DND-41 (cell line): ENCODE results near the gene IL1RAPL2.

Experiments used
- CTCF ChIP-seq: IDR thresholded peaks from 2 replicates; pipeline ENCODE4 v1.5.1; 2012; ENCODE audit warnings: borderline replicate concordance, low read length, moderate library complexity, mild to moderate bottlenecking; ENCODE audit not compliant: poor library complexity, severe bottlenecking; ENCODE audit errors: extremely low read depth
- EZH2 ChIP-seq: IDR thresholded peaks from 3 replicates; pipeline ENCODE4 v1.6.1; 2012; ENCODE audit warnings: borderline replicate concordance, low read depth, mild to moderate bottlenecking, moderate library complexity, low read length, inconsistent platforms; ENCODE audit not compliant: severe bottlenecking

DNA sequence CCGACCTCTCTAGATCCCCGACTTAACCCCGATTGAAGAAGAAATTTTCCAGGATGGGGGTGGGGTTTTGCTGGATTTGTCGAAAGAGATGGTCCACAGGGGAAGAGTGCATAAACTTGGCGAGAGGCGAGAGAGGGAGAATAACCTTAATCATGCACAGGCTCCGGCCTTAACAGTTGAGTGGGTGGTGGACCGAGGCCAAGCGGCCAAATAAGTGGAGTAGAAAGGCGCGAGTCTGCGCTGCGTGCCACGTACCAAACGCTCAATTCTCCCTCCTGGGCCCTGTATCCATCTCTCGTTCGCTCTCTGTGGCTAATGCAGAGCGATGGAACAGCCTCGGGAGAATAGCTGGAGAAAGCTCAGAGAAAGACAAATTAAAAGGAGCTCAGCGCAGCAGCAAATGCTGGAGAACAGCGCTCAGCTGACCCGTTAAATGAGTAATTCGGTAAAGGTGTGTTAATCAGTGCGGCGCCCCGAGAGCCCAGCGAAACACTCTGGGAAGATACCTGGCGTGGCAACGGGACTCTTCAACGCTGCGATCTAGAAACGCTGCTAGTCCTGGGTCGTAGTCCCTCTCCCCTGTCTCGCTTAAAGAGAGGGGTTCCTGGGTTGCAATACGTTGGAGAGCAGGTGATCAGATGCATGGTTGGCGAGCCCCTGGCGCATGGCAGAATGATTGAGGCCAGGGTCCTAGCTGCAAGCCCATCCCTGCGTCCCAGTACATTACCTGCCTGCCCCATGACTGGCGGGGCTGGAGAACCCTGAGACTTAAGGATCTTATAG, 887 bp upstream of the IL1RAPL2 start:
- TF ChIP-seq CTCF (no peak), EZH2 (no peak)
